A673 (cell line): ENCODE results near the gene GIPC2.

ENCODE experiments used
- EZH2 ChIP-seq: fragments of 200-600 bp; sonication (generic); IDR thresholded peaks from 2 replicates; pipeline ENCODE4 v1.6.1; 2017; ENCODE audit warnings: borderline replicate concordance, low read depth, mild to moderate bottlenecking, mixed read lengths, antibody characterized with exemption, low read length; ENCODE audit not compliant: poor library complexity, severe bottlenecking
- TF ChIP-seq, protein P1 (sequence below): fragments of 300-800, 200-600 bp; sonication (generic); conservative IDR thresholded peaks from 2 replicates; pipeline ENCODE4 v1.5.1; 2017; ENCODE audit warnings: low read depth, mild to moderate bottlenecking, antibody characterized with exemption, low read length, moderate library complexity, mixed read lengths

DNA sequence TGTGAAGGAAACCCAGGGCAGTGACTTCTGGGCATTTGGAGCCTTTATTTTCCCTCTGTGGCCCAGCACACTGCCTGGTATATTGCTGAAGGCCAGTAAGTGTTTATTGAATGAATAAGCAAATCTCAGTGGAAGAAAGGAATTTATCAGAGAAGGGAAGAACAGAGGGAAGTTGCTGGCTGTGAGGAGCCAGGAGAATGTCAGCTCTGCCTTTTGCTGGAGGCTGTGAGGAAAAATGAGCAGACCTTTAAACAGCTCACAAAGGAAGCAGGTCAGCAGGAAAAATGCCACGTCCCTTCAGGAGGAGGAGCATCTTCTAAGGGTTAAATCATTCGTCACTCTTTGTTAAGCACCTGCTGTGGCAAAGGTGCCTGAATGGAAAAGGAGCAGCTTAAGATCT lies 75.9 kb downstream of the GIPC2 start:
- TF ChIP-seq, protein P1, sequence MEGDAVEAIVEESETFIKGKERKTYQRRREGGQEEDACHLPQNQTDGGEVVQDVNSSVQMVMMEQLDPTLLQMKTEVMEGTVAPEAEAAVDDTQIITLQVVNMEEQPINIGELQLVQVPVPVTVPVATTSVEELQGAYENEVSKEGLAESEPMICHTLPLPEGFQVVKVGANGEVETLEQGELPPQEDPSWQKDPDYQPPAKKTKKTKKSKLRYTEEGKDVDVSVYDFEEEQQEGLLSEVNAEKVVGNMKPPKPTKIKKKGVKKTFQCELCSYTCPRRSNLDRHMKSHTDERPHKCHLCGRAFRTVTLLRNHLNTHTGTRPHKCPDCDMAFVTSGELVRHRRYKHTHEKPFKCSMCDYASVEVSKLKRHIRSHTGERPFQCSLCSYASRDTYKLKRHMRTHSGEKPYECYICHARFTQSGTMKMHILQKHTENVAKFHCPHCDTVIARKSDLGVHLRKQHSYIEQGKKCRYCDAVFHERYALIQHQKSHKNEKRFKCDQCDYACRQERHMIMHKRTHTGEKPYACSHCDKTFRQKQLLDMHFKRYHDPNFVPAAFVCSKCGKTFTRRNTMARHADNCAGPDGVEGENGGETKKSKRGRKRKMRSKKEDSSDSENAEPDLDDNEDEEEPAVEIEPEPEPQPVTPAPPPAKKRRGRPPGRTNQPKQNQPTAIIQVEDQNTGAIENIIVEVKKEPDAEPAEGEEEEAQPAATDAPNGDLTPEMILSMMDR: no peak
- TF ChIP-seq EZH2: no peak
